C4-2B (cell line): ENCODE measurements around the gene PTPA.

ENCODE experiments used
- H3K27ac ChIP-seq: fragments of 450-650 bp; 2 replicates; pipeline ENCODE4 v1.5.1; 2017
- ZFX ChIP-seq: fragments of 450-650 bp; IDR thresholded peaks from 2 replicates; pipeline ENCODE4 v1.6.1; 2017
- TF ChIP-seq, protein P1 (sequence below): fragments of 450-650 bp; conservative IDR thresholded peaks from 2 replicates; pipeline ENCODE4 v1.5.1; 2017; ENCODE audit warnings: mild to moderate bottlenecking

Gene PTPA

DNA sequence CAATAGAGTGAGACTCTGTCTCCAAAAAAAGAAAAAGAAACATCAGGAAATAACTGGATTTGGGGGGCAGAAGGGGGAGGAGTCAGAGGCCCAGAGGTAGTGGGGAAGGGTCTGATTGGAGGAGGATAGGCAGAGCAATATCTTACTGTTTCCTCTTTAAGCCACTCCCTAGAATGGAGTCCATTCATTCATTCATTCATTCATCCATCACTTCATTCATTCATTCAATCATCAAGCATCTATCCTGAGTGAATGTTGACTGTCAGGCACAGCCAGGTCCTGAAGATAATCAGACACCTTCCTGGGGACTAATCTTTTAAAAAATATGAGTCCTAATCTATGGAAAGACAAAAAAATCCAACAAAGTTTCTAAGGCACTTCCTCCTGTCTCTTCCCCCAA is 54.0 kb downstream of the PTPA start:
- TF ChIP-seq, protein P1, sequence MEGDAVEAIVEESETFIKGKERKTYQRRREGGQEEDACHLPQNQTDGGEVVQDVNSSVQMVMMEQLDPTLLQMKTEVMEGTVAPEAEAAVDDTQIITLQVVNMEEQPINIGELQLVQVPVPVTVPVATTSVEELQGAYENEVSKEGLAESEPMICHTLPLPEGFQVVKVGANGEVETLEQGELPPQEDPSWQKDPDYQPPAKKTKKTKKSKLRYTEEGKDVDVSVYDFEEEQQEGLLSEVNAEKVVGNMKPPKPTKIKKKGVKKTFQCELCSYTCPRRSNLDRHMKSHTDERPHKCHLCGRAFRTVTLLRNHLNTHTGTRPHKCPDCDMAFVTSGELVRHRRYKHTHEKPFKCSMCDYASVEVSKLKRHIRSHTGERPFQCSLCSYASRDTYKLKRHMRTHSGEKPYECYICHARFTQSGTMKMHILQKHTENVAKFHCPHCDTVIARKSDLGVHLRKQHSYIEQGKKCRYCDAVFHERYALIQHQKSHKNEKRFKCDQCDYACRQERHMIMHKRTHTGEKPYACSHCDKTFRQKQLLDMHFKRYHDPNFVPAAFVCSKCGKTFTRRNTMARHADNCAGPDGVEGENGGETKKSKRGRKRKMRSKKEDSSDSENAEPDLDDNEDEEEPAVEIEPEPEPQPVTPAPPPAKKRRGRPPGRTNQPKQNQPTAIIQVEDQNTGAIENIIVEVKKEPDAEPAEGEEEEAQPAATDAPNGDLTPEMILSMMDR: no peak
- no peak for TF ChIP-seq ZFX
- H3K27ac ChIP-seq: no peak overlapping the region; the same call in 1 of the 2 replicates

DNA sequence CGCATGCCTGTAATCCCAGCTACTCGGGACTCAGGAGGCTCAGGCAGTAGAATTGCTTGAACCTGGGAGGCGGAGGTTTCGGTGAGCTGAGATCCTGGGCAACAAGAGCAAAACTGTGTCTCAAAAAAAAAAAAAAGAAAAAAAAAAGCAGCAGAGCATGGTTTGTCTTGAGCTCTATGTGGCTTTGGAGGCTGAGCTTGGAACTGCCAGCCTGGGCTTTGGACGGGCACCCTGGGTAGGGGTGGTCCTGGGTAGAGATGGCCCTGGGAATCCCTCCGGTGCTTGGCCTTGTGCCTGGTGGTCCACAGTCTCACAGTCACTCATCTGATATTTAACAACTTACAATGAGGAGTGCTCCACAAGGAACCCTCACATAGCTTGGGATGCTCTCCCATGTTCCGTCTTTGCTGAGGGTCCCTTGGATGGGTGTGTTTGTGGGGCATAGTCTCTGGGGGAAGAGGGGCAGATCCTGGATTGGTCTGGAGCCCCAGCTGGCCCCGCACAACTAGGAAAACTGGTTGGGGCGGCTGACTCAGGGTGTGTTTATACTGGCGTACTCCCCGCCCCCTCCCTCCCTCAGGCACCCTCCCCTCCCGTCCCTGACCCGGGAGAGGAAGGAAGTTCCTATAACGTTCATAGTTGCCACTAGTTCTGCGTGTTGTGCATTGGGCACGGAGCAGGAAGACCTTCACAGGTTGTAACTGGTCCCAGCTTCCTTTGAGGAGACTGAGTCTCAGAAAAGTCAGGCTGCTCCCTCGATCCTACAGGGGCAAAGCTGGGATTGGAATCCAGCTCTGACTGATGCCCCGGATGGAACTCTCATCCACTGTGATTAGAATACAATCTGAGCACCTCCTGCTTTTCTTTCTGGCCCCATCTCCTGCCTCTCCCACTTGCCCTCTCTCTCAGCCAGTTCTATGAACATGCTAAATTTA is 55.7 kb downstream of the PTPA start:
- TF ChIP-seq ZFX: no peak
- TF ChIP-seq, protein P1: no peak
- H3K27ac ChIP-seq: peak overlapping the region; percentile 88

DNA sequence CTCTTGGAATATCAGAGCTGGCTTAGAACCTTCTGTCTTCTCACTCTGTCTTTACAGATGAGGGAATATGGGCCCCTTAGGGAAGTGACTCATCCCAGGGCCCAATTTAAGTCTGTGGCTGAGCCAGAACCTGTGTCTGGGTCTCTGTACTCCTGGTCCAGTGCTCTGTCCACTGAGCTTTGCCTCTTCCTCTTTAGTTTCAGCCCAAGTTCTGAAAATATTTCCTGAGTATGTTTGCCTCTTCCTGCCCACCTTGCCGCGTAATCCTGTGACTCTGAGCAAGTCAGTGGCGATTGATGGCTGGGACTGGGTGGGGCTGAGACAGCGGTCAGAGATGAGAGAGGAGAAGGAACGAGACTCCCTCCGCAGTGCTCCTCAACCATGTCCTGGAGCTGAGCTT is 59.0 kb downstream of the PTPA start:
- TF ChIP-seq, protein P1: no peak
- no peak for TF ChIP-seq ZFX
- no peak overlapping the region for H3K27ac ChIP-seq

DNA sequence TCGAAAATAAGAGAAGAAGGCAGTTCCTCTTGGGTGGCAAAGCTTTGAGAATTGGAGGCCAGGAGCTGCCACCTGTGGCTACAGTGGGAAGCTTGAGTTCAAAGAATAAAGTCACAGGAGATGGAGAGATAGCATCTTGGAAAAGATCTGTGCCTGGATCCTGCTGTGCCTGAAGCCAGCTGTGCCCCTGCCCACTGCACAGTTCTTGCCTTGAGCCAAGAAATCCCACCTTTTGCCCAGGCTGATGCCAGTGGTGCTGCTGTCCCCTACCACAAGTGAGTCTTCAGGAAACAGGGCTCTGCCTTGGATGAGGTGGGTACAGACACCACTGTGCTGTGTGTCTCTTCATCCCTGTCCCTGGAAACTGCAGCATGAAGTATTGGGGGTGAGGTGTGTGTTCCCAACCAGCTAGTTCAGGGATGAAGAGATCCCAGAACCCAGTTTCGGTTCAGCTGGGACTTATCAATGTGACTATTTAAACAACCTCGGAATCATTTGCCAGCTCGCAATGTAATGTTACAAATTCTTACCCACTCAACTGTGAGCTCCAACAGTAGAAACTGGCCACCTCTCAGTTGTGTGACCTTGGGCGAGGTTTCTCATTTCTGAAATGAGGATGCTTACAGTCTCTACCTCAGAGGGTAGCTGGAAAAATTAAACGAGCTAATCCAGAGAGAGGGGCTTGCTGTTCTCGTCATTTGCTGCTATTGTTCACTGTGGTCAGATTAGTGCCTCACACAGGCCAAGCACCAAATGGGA is 61.0 kb downstream of the PTPA start:
- TF ChIP-seq, protein P1: no peak
- no peak for TF ChIP-seq ZFX
- H3K27ac ChIP-seq: no peak overlapping the region

DNA sequence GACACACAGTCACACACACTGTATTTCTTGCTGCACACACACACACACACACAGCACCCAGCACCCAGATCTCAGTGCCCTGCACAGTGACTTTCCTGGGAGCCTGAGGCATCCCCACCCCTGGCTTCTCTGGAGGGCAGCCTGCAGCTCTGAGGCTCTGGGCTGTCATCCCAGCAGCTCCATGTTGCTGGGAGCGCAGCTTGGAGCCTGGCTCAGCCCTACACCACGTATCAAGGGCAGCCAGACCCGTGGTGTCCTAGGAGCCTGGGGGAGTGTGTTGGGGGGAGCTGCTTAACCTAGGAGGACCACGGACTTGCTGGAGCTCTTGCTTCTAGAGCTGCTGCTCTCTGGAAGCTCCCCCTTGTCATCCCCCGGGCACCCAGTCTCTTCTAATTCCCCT is 61.6 kb downstream of the PTPA start:
- TF ChIP-seq ZFX: no peak
- TF ChIP-seq, protein P1: no peak

DNA sequence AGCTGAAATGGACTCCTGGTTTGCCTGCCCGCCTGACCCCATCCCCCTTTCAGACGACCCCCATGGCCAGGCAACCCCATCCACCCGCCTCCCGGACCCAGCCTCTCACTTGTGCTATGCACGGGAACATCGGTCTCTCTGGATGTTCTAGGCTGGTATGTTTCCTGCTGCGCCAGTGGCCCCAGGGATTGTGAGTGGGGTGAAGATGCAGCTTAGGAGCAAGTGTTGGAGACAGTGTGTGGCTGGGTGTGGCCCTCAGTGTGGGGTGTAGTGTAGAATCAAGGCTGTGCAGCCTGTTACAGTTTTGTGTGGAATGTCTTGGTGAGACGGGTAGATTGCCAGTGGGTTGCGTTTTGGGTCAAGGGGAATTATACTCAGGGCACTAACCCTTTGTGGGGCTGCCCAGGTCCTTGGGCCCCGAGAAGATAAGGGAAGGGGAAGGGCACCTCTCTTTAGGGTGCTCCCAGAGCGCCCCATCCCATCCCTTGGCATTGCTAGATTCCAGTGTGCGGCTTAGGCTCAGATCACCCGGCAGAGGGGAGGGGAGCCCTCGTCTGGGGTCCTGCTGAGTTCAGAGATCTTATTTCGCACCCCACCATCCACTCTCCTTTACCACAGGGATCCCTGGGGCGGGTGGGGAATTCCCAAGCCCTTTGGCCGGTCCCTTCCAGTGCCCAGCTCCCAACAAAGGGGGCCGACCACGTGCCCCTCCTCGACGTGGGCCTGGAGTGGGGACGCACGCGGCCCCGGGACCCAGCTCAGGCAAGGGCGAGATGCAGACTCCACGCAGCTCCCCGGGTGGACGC is 62.3 kb downstream of the PTPA start:
- TF ChIP-seq, protein P1: no peak
- TF ChIP-seq ZFX: no peak
- H3K27ac ChIP-seq: peak overlapping the region; percentile 75

More for the DNA sequence above, 61.6 kb downstream of the PTPA start:
- H3K27ac ChIP-seq: no peak overlapping the region
